HG02981 (cell line): Measurements from ENCODE around the gene NDUFS5.
"Not testable (repeated sequence)": the region's sequence is repeated elsewhere in the genome, so short reads cannot be mapped to it uniquely, and the experiment has no call there.

ENCODE experiments used
- ATAC-seq: cut with Tn5 transposase; IDR thresholded peaks from one replicate; pipeline ENCODE4 v1.9.1; 2021; ENCODE audit warnings: mild to moderate bottlenecking, moderate library complexity; ENCODE audit not compliant: unreplicated experiment

Gene NDUFS5

DNA sequence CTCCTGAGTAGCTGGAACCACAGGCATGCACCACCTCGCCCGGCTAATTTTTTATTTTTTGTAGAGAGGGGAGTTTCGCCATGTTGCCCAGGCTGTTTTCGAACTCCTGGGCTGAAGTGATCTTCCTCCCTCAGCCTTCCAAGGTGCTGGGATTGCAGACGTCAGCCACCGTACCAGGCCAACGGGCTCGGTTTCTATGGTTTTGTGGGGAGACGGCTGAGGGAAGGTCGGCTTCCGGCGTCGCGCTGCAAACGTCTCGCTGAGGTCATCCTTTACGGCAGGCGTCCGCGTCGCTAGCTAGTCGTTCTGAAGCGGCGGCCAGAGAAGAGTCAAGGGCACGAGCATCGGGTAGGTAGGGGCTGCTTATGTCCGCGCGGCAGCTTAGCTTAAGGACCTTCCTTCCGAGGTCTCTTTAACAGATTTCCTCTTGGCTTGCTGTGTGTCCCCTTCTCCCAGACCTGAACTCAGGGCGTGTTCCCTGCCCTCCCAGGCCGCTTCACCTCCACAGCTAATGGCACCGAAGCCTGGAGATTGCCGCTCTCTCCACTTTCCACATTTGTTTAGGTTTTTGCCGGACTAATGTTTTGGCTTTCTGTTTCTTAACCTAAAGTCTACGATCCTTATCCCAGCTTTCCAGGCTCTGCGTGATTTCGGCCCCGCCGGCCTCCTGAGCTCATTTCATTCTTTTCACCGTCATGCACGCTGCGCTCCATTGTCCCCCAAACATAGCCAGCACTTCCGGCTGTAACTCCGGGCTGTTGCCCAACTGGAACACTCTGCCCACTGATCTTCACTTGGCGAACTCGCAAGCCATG, at the start of gene NDUFS5:
NDUFS5 (plus strand) TSS at position 300 of the 815 bp plus-strand sequence. CDS start 2,375 bp downstream, outside the sequence.
- peak; percentile 78 for ATAC-seq

DNA sequence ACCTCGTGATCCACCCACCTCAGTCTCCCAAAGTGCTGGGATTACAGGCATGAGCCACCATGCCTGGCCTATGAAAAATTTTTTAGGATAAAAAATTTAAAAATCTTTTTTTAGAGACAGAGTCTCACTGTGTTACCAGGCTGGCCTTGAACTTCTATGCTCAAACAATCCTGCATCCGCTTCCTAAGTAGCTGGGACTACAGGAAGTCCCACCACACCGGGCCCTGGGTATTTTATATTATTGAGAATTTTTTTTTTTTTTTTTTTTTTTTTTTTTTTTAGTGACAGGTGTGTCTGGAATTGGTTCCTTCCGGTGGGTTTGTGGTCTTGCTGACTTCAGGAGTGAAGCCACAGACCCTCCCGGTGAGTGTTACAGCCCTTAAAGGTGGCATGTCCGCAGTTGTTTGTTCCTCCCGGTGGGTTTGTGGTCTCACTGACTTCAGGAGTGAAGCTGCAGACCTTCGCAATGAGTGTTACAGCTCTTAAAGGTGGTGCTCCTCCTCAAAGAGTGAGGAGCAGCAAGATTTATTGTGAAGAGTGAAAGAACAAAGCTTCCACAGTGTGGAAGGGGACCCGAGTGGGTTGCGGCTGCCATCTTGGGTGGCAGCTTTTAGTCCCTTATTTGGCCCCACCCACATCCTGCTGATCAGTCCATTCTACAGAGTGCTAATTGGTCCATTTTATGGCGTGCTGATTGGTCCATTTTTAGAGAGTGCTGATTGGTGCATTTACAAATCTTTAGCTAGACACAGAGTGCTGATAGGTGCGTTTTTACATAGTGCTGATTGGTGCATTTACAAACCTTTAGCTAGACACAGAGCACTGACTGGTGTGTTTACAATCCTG, 48.5 kb upstream of the NDUFS5 start:
- not testable (repeated sequence) for ATAC-seq

DNA sequence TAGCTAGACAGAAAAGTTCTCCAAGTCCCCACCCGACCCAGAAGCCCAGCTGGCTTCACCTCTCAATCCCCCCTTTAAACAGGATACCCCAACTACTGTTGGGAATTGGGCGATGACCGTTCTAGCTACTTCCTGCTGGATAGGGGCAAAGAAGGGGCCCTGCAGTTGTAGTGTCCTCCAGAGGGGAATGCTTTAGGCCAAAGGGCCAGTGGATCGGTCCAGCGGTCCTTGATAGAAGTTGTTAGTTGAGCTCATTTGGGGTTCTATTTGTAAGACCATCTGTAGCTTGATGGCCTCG, 48.0 kb upstream of the NDUFS5 start:
- ATAC-seq, result not testable (repeated sequence)

DNA sequence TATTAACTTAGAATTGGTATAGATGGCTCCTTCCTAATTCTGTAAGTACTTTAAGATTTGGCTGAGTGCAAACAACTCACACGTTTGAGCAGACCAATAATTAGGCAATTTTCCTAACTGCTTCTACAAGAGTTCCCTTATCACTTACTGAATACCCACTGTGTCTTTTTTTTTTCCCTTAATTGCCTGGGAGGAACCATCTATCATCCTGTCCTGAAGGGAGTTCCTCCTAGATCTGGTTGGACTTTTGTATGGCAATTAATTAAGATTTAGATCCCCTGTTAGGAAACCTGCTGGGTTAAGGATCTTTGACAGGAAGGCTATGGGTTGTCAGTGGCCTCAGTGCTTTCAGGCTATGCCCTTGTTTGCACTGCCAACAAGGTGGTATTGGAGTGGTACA, 46.8 kb upstream of the NDUFS5 start:
- not testable (repeated sequence) for ATAC-seq

DNA sequence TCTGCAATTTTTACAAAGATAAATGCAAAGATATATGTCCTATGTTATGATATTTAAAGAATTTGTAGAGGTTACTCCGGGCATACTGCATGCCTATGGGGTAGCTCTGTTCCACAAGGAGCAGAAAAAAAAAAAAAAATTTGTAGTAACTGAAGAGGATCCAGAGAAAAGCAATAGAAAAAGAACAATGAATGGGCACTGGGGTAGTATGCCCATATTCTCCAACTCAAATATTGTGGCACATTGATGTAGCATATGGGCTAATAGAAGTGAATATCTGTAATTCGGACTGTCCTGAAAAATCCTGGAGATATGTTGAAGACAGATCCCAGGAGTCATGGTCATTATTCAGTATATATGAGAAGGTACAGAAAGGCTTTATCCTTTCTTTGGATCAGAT, 36.2 kb upstream of the NDUFS5 start:
- ATAC-seq, result no peak

DNA sequence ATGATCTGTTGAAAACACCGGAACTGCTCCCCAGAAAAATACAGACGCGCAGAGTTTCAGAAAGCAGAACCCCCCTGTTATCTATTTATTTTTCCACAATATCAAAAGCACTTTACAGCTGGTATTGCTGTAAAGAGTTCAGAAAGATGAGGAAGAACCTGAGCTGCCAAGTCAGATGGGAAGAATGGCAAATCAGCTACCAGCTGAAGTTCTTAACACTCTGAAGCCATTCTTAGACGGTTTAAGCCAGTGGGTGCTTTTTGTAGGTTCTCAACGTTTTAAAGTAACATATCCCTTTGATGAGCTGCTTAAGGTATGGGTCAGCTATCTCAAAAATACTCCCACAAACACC, 35.8 kb upstream of the NDUFS5 start:
- no peak for ATAC-seq

DNA sequence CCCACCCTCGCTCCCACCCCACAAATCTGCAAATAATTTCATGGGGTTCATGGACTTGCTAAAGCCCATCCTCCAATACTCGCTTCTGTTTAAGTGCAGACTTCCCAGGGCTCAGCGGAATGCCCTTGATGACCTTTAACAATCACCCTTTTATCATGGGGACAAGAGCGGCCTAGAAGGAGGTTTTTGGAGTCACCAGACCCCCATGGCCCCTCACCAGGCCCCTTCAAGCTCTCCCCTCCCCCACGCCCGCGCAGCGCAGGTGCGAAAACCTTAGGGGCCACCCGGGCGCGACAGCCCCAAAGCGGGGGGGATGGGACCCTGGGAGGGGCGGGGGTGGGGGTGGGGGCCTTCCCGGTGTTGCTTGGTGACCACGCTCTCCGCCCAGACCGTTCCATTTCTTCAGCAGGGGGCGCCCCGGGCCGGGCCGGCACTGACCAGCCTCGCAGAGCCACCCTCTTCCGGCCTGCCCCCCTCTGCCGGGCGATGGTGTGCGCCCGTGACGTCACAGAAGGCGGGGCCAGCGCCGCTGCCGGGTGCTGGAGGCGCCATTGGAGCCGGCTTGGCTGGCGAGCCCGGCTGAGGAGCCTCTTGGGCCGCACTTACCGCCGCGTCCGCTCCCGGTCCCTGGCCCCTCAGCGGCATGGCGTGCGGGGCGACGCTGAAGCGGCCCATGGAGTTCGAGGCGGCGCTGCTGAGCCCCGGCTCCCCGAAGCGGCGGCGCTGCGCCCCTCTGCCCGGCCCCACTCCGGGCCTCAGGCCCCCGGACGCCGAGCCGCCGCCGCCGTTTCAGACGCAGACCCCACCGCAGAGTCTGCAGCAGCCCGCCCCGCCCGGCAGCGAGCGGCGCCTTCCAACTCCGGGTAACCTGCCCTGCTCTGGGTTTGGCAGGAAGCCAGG, 35.2 kb upstream of the NDUFS5 start, which contains the start of gene AKIRIN1:
AKIRIN1 (plus strand) TSS at position 539 of the 900 bp plus-strand sequence; CDS start at position 644, 105 bp downstream.
- peak; percentile 94 for ATAC-seq

DNA sequence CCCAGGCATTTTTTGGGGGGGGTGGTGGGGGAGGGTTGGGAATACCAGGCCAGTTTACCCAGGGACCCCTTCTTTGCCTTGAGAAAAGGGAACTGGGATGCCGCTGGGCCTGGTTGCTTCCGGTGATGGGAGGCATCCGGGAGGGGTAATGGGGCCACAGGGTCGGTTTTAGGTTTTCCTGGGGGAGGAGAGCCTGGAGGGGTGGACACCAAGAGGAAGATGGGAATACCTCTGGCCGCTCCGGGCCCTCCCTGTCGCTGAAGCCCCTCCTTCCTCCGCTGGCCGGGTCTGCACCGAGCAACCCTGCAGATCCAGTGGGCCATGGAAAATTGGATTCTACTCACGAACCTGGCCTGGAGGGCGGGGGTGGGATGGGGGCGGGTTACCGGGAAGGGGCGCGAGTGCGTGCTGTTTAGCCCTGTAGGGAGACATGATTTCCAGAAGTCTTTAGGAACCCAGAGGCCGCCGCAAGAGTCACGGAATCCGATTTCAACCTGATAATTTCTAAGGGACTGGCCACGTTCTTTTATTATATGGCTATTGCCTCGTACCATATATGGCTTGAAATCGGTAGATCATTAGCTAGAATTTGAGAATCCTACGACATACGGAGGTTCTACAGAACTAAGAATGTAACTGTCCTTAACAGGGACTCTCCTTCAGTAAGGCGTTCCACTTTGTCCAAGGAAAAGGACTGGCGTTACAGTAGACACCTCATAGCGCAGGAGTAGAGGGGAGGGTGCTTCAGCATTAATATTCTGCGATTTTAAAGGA, 34.3 kb upstream of the NDUFS5 start:
- no peak for ATAC-seq

DNA sequence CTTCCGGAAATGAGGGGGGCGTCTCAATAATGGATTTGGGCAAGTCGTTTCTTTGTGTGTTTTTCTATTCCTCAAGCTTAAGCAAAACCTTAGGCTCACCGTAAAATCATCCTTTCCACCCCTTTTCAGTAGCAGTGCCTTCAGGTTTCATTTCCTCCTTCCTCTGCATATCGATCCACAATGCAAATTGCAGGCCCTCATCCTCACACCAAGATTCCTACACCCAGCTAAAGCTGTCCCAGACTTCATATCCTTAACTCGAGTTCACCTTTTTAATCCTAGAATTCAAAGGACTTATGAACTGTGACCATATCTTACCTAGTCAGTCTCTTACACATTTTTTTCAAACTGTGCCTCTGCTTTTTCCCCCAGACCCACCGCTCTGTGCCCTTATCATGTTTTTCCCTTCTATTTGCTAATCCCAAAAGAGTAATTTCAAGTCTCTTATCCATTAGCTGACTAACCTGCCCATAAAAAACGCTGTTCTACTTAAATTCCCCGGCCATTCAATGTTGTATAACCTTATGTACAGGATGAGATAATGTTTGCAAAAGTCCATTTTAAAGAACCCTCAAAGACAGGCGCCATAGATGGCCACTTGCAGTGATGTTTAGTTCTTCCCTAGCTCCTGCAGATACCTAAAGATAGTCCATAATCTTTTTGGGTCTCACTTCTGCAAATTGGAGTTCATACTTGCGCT, 33.6 kb upstream of the NDUFS5 start:
- ATAC-seq, result no peak

DNA sequence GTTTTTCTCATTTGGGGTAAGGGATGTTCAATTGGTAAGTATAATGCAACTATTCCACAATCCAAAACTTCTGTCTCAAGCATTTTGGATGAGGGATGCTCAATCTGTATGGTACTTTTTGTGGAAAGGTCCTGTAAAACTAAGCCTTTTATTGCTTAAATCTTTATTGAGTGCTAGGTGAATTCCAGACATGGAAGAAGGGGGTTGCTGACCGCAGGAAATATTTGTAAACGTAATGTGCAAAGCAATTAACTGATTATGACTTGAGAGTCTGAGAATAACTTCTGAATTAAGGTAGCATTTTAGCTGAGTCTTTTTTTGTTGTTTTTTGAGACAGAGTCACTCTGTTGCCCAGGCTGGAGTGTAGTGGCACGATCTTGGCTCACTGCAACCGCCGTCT, 32.0 kb upstream of the NDUFS5 start:
- no peak for ATAC-seq

DNA sequence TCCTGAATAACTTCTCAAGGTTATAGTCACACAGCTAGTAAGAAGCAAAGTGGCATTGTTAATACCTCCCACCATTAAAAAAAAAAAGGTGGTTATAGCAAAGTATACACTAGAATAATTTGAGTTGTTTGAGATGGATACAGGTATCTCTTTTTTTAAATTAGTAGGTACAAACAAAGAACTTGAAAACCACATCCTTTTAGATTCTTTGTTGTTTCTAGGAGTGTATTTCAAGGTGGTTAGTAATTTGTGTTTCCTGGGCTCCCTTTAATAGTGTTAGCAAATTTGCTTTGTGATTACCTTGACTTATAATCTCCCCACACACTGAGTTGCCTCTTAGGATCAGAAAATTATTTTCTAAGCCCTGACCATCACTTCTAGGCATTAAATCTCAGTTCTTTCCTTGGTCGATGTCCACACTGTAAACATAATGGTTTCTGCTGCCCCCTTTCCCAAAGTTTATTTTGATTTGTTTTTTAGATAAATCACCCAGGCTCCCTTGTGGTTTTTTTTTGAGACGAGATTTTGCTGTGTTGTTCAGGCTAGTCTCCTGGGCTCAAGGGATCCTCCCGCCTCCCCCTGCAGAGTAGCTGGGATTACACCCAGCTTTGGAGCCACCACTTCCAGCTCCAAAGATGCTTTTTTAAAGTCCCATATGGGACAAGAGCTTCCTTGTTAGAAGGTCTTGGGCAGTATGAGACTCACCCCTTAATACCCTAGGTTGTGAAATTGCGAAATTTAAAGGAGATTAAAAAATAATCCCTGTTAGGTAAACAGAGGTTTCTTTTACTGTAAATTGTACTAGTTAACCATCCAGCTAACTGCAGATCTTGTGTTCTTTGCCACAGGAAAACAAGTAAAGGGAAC, 28.9 kb upstream of the NDUFS5 start:
- ATAC-seq, result no peak

DNA sequence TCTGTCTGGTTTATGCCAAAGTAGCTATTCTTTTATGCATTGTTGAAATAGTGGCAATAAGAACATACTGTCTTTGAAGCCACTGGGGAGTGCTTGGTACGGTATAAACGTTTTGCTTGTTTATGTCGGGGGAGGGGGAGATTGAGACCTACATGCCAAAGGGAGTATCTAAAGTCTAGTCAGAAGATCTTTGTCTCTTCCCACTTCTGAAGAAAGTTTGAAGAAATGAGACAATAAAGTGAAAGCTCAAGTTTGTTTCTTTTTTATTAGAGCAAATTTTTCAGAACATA, 28.3 kb upstream of the NDUFS5 start:
- no peak for ATAC-seq

DNA sequence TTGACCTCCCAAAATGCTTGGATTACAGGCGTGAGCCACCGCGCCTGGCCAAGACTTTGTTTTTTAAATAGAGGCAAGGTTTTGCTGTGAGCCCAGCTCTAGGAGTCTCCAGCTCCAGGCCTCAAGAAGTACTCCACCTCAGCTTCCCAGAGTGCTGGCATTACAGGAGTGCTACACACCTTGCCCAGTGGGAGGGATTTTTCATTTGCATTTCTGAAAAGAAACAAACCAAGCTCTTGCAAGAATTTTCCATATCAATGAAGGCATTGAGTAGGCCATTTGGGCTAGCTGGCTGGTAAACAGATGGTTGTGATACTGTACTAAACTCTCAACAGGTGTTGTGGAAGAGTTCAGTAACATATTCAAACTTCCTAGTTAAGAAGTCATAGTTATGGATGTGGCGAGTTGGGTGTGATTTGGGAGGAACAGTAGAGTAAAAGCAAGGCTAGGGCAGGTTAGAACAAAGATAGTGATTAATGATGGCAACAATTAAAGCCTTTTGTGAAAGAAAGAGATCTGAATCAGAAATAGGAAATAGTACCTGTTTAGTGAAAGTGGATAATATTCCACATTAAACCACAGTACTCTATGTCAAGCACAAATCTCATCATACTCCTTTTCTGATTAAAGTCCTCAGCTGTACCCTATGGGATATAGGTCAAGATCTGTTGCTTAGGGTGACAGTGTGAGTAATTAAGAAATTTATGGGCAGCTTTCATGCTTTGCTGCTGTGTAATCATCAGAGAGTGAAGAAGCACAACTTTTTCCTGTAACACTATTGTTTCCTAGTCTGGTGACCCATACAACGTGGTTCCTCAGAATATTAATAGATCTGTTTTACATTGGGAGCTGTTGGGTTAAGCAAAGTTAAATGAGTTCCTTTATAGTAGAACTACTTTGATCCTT, 24.4 kb upstream of the NDUFS5 start:
- no peak for ATAC-seq

DNA sequence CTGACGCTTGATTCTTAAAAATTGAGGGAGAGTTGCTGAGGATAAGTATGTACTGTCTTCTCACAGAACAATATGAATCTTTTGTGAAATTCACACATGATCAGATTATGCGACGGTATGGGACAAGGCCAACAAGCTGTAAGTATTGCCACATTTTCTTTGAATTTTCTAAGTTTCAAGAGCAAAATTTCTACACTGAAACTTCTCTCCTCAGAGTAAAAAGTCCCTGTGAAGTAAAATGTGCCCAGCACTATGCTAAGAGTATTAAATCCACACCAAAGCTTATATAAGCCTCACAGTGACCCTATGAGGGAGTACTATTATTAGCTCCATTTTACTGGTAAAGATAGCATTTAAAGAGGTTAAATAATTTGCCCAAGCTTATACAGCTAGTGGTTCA, 22.9 kb upstream of the NDUFS5 start:
- ATAC-seq, result no peak

DNA sequence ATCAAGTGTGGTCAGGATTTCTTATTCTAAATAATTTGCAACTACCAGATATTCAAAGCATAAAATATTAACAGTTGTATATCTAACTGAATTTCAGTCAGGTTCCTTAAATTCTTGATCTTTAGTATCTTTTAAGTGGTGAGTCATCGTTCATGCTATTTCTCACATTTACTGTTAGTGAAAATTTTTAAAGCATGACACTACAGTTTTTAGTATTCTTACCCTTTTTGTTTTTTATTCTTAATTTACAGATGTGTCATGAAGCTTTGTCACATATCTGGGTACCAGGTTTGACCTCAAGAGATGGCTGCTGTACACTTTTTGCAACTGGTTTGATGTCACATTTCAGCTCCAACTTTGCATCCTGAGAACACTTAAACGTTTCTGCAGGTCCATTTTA, 22.4 kb upstream of the NDUFS5 start:
- ATAC-seq, result no peak

DNA sequence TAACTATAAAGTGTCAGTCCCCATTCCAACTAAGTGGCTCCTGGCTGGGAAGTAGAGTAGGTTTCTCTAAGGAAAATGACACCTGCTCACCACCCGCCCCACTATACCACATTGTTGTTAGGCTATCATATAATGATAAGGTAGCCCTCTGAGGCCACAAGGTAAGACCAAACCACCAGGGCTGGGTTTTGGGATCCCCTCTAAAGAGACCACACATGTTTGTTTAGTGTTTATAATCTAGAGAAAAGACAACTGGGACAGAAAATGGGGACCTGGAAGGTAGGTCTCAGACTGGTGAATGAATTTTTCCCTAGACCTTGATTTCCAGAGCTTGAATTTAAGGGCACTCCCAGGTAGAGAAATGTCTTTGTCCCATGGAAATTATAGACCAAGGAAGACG, 19.9 kb upstream of the NDUFS5 start:
- ATAC-seq, result no peak

DNA sequence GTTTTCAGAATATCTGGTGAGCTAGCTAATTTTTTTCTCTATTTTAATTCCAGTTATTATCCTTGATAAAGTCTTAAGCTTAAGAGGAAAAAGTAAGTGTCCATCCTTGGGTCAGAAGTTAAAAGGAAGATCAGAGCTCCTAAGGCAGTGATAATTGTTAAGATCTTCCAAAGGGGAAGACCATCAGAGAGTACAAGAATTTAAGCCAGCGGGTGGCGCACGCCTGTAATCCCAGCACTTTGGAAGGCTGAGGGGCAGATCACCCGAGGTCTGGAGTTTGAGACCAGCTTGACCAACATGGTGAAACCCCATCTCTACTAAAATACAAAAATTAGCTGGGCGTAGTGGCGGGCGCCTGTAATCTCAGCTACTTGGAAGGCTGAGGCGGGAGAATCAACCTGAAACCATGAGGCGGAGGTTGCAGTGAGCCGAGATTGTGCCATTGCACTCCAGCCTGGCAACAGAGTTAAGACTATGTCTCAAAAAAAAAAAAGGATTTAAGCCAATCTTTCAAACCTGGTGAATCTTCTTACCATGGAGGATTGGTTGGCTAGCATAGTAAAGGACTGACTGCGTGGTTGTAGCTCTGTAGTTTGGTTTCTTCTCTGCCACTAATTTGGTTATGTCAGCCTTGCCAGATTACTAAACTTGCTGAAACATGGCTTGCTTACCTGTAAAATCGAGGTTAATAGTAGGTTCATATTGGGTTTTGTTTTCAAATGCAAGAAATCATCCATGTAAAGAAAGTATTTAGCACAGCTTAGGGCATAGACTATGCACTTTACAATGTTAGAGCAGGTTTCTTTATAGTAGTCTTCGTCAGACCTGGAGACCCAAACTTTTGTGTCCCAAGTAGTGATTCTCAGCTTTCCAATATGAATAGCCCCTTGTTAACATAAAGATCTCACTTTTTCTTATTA, 19.2 kb upstream of the NDUFS5 start:
- ATAC-seq, result no peak
